ENCODE data around the gene TDRD6.
A peak's percentile ranks its signal among the peaks of the same experiment; 100 is the strongest.
"Not testable (repeated sequence)": the region's sequence is repeated elsewhere in the genome, so short reads cannot be mapped to it uniquely, and the experiment has no call there.

TDRD6 gene

GRCh38 chr6:46687619-46688097, at the start of gene TDRD6:
TDRD6 (plus strand) TSS chr6:46687885; CDS start chr6:46688129, 244 bp downstream.
- no peak for DNase-seq

GRCh38 chr6:46637933-46638332, 49.8 kb upstream of the TDRD6 start:
- DNase-seq, result no peak

GRCh38 chr6:46638650-46639049, 49.0 kb upstream of the TDRD6 start:
- DNase-seq, result no peak

GRCh38 chr6:46642928-46643751, 44.5 kb upstream of the TDRD6 start:
- no peak for DNase-seq

- no peak for DNase-seq
Observed at GRCh38 chr6:46645265-46645664, 42.4 kb upstream of the TDRD6 start.

GRCh38 chr6:46648108-46648507, 39.6 kb upstream of the TDRD6 start:
- DNase-seq, result not testable (repeated sequence)

- DNase-seq, result no peak
Observed at GRCh38 chr6:46648869-46649492, 38.7 kb upstream of the TDRD6 start.

- DNase-seq, result no peak
Observed at GRCh38 chr6:46651006-46651405, 36.7 kb upstream of the TDRD6 start.

- no peak for DNase-seq
Observed at GRCh38 chr6:46651816-46652215, 35.9 kb upstream of the TDRD6 start.

- no peak for DNase-seq
Observed at GRCh38 chr6:46652232-46652602, 35.5 kb upstream of the TDRD6 start.

GRCh38 chr6:46652603-46653438, 34.9 kb upstream of the TDRD6 start, which contains the start of the genes CYP39A1 and SLC25A27:
CYP39A1 (minus strand) TSS chr6:46652818; CDS start chr6:46652582, 236 bp downstream.
SLC25A27 (plus strand) TSS chr6:46652975; CDS start chr6:46653193, 218 bp downstream.
- DNase-seq, result peak; percentile 59 to 76

GRCh38 chr6:46653439-46654195, 34.1 kb upstream of the TDRD6 start:
- no peak for DNase-seq

- no peak for DNase-seq
Observed at GRCh38 chr6:46655803-46656202, 31.9 kb upstream of the TDRD6 start.

GRCh38 chr6:46657642-46658041, 30.0 kb upstream of the TDRD6 start:
- DNase-seq, result no peak

- no peak for DNase-seq
Observed at GRCh38 chr6:46661483-46661882, 26.2 kb upstream of the TDRD6 start.

- DNase-seq, result no peak
Observed at GRCh38 chr6:46667377-46667776, 20.3 kb upstream of the TDRD6 start.

GRCh38 chr6:46674410-46674809, 13.3 kb upstream of the TDRD6 start:
- no peak for DNase-seq

- no peak for DNase-seq
Observed at GRCh38 chr6:46676604-46677313, 10.9 kb upstream of the TDRD6 start.

GRCh38 chr6:46677314-46677654, 10.4 kb upstream of the TDRD6 start:
- no peak for DNase-seq

GRCh38 chr6:46684771-46685170, 2.9 kb upstream of the TDRD6 start:
- no peak for DNase-seq

- no peak for DNase-seq
Observed at GRCh38 chr6:46688117-46688965, 656 bp downstream of the TDRD6 start.
